Trophoblast cell (in vitro differentiated cells and primary cell): Measurements from ENCODE around the gene CNTN3.

Experiments
- DNase-seq, 2 donors: peaks; one replicate each; pipeline ENCODE4 v3.0.0-alpha.2; 2016
- H2AFZ ChIP-seq: 2 replicates; pipeline ENCODE4 v1.6.1; 2013; ENCODE audit warnings: low read length, moderate library complexity, mild to moderate bottlenecking; ENCODE audit not compliant: insufficient read depth, poor library complexity
- H2AK5ac ChIP-seq: 2 replicates; pipeline ENCODE4 v1.6.1; 2013; ENCODE audit warnings: mild to moderate bottlenecking, low read length
- H2BK120ac ChIP-seq: 2 replicates; pipeline ENCODE4 v1.6.1; 2013; ENCODE audit warnings: low read length, mild to moderate bottlenecking, moderate library complexity; ENCODE audit not compliant: insufficient read depth, poor library complexity
- H2BK12ac ChIP-seq: 2 replicates; pipeline ENCODE4 v1.6.1; 2013; ENCODE audit warnings: mild to moderate bottlenecking, low read length, moderate library complexity
- H2BK5ac ChIP-seq: 2 replicates; pipeline ENCODE4 v1.6.1; 2013; ENCODE audit warnings: low read length, low read depth, moderate library complexity, mild to moderate bottlenecking; ENCODE audit not compliant: poor library complexity
- H3K14ac ChIP-seq: 2 replicates; pipeline ENCODE4 v1.6.1; 2013; ENCODE audit warnings: mild to moderate bottlenecking, low read length
- H3K18ac ChIP-seq: 2 replicates; pipeline ENCODE4 v1.6.1; 2013; ENCODE audit warnings: mild to moderate bottlenecking, low read length
- H3K23ac ChIP-seq: 2 replicates; pipeline ENCODE4 v1.6.1; 2013; ENCODE audit warnings: low read length
- H3K27ac ChIP-seq: 2 replicates; pipeline ENCODE4 v1.5.1; 2013; ENCODE audit warnings: low read depth, mild to moderate bottlenecking, inconsistent platforms, low read length, moderate library complexity
- H3K27me3 ChIP-seq: 2 replicates; pipeline ENCODE4 v1.6.1; 2013; ENCODE audit warnings: inconsistent platforms, mild to moderate bottlenecking, low read length, moderate library complexity; ENCODE audit not compliant: insufficient read depth
- H3K36me3 ChIP-seq, 2 experiments: 1 replicate in 1 of 2; 2 replicates in 1 of 2; pipeline ENCODE4 v1.6.1; 2013; ENCODE audit warnings: low read length in 2 of 2, mild to moderate bottlenecking in 2 of 2, moderate library complexity in 1 of 2; ENCODE audit not compliant: insufficient read depth in 2 of 2, control insufficient read depth in 1 of 2
- H3K4ac ChIP-seq: 2 replicates; pipeline ENCODE4 v1.6.1; 2013; ENCODE audit warnings: low read depth, mild to moderate bottlenecking, low read length, moderate library complexity
- H3K4me1 ChIP-seq, 2 experiments: 1 replicate in 1 of 2; 2 replicates in 1 of 2; pipeline ENCODE4 v1.6.1; 2013; ENCODE audit warnings: low read length in 2 of 2, mild to moderate bottlenecking in 2 of 2, moderate library complexity in 1 of 2; ENCODE audit not compliant: insufficient read depth in 2 of 2, control insufficient read depth in 1 of 2
- H3K4me2 ChIP-seq: 2 replicates; pipeline ENCODE4 v1.6.1; 2013; ENCODE audit warnings: inconsistent platforms, mild to moderate bottlenecking, low read length, moderate library complexity
- H3K4me3 ChIP-seq: 2 replicates; pipeline ENCODE4 v1.5.1; 2013; ENCODE audit warnings: mild to moderate bottlenecking, low read depth, low read length, inconsistent platforms
- H3K79me1 ChIP-seq: one replicate; pipeline ENCODE4 v1.6.1; 2013; ENCODE audit warnings: low read length
- H3K79me2 ChIP-seq: 2 replicates; pipeline ENCODE4 v1.6.1; 2013; ENCODE audit warnings: low read length, mild to moderate bottlenecking; ENCODE audit not compliant: control insufficient read depth, insufficient read depth, poor library complexity
- H3K9ac ChIP-seq: 2 replicates; pipeline ENCODE4 v1.6.1; 2013; ENCODE audit warnings: mild to moderate bottlenecking, low read length
- H3K9me3 ChIP-seq: 2 replicates; pipeline ENCODE4 v1.6.1; 2013; ENCODE audit warnings: low read depth, mild to moderate bottlenecking, control low read depth, inconsistent platforms, low read length; ENCODE audit not compliant: insufficient read depth
- H4K12ac ChIP-seq: 2 replicates; pipeline ENCODE4 v1.6.1; 2013; ENCODE audit warnings: low read depth, mild to moderate bottlenecking, low read length, moderate library complexity
- H4K8ac ChIP-seq: 2 replicates; pipeline ENCODE4 v1.6.1; 2013; ENCODE audit warnings: low read depth, mild to moderate bottlenecking, low read length, moderate library complexity
- H4K91ac ChIP-seq: one replicate; pipeline ENCODE4 v1.6.1; 2013; ENCODE audit warnings: low read depth, mild to moderate bottlenecking, low read length, moderate library complexity
- WGBS: extraction: QIAGEN DNeasy Blood & Tissue Kit; methylation state at CpG from one replicate; pipeline ENCODE4 v1.1.7; 2013; ENCODE audit warnings: missing lambda C conversion rate; ENCODE audit not compliant: insufficient read length, insufficient coverage; ENCODE audit errors: extremely low coverage; 5-methylcytosine and 5-hydroxymethylcytosine counted together

The CNTN3 gene

GRCh38 chr3:74613060-74613459, 1.4 kb downstream of the CNTN3 start:
- H3K9me3 ChIP-seq, result no peaks in the 10 kb centered on the region
- H3K4ac ChIP-seq, result no peak overlapping the region
- H2BK120ac ChIP-seq, result no peak overlapping the region
- WGBS, result no CpG with 5 or more reads among the region's 2 CpGs
- H3K9ac ChIP-seq, result no peak overlapping the region
- H4K12ac ChIP-seq, result no peak overlapping the region
- no peak overlapping the region for H2BK5ac ChIP-seq
- no peak overlapping the region for H2AFZ ChIP-seq
- H4K91ac ChIP-seq, result no peak overlapping the region
- no peak overlapping the region for H3K4me3 ChIP-seq
- H2AK5ac ChIP-seq, result no peak overlapping the region
- H2BK12ac ChIP-seq, result no peak overlapping the region
- H3K79me1 ChIP-seq, result no peaks in the 10 kb centered on the region
- H3K27ac ChIP-seq, result no peak overlapping the region
- H3K23ac ChIP-seq, result no peak overlapping the region
- no peak overlapping the region for H4K8ac ChIP-seq
- H3K4me1 ChIP-seq, result peaks cover 0 to 5% of the 10 kb centered on the region in 2 experiments
- no peak overlapping the region for H3K4me2 ChIP-seq
- no peak overlapping the region for H3K18ac ChIP-seq
- DNase-seq, result peak in 1 of 2 donors; percentile 48
- peaks cover 17% of the 10 kb centered on the region for H3K27me3 ChIP-seq
- H3K36me3 ChIP-seq, result no peaks in the 10 kb centered on the region
- no peaks in the 10 kb centered on the region for H3K79me2 ChIP-seq
- no peak overlapping the region for H3K14ac ChIP-seq

- H3K27ac ChIP-seq, result no peak overlapping the region
- peaks cover 17% of the 10 kb centered on the region for H3K27me3 ChIP-seq
- H2AK5ac ChIP-seq, result no peak overlapping the region
- H4K8ac ChIP-seq, result no peak overlapping the region
- H3K4me3 ChIP-seq, result no peak overlapping the region
- no peak overlapping the region for H3K23ac ChIP-seq
- no peaks in the 10 kb centered on the region for H3K79me2 ChIP-seq
- H3K36me3 ChIP-seq, result no peaks in the 10 kb centered on the region
- WGBS, result no CpG with 5 or more reads among the region's 1 CpG
- no peak overlapping the region for H2BK5ac ChIP-seq
- peak in 1 of 2 donors; percentile 49 for DNase-seq
- H2BK12ac ChIP-seq, result no peak overlapping the region
- no peak overlapping the region for H3K14ac ChIP-seq
- no peak overlapping the region for H3K4me2 ChIP-seq
- no peak overlapping the region for H4K91ac ChIP-seq
- no peaks in the 10 kb centered on the region for H3K79me1 ChIP-seq
- no peak overlapping the region for H2BK120ac ChIP-seq
- no peak overlapping the region for H3K4ac ChIP-seq
- peaks cover 0 to 5% of the 10 kb centered on the region in 2 experiments for H3K4me1 ChIP-seq
- H2AFZ ChIP-seq, result no peak overlapping the region
- no peak overlapping the region for H3K9ac ChIP-seq
- no peak overlapping the region for H4K12ac ChIP-seq
- no peaks in the 10 kb centered on the region for H3K9me3 ChIP-seq
- H3K18ac ChIP-seq, result no peak overlapping the region
These were observed 3.3 kb downstream of the CNTN3 start for GRCh38 chr3:74611206-74611605.

- H3K14ac ChIP-seq, result no peak overlapping the region
- no peak overlapping the region for H3K18ac ChIP-seq
- H3K79me1 ChIP-seq, result no peaks in the 10 kb centered on the region
- H3K36me3 ChIP-seq, result no peaks in the 10 kb centered on the region
- no peak overlapping the region for H3K4me3 ChIP-seq
- H3K4ac ChIP-seq, result no peak overlapping the region
- no peak overlapping the region for H2AFZ ChIP-seq
- H4K91ac ChIP-seq, result no peak overlapping the region
- WGBS, result no CpG with 5 or more reads among the region's 2 CpGs
- H2BK12ac ChIP-seq, result no peak overlapping the region
- H3K9ac ChIP-seq, result no peak overlapping the region
- no peaks in the 10 kb centered on the region for H3K4me1 ChIP-seq
- no peak overlapping the region for H2BK120ac ChIP-seq
- no peaks in the 10 kb centered on the region for H3K27me3 ChIP-seq
- no peak for DNase-seq
- no peak overlapping the region for H2AK5ac ChIP-seq
- H3K9me3 ChIP-seq, result no peaks in the 10 kb centered on the region
- H4K12ac ChIP-seq, result no peak overlapping the region
- no peak overlapping the region for H3K23ac ChIP-seq
- no peaks in the 10 kb centered on the region for H3K79me2 ChIP-seq
- no peak overlapping the region for H4K8ac ChIP-seq
- no peak overlapping the region for H3K4me2 ChIP-seq
- H3K27ac ChIP-seq, result no peak overlapping the region
- no peak overlapping the region for H2BK5ac ChIP-seq
These were observed 6.7 kb downstream of the CNTN3 start for GRCh38 chr3:74607803-74608202.

- Histone ChIP-seq H3K14ac (no peak overlapping the region), H3K27me3 (no peaks in the 10 kb centered on the region), H2BK120ac (no peak overlapping the region), H4K8ac (no peak overlapping the region), H3K23ac (no peak overlapping the region), H3K9me3 (no peaks in the 10 kb centered on the region), H2AFZ (no peak overlapping the region), H3K18ac (no peak overlapping the region), H2BK12ac (no peak overlapping the region), H2AK5ac (no peak overlapping the region), H3K36me3 (no peaks in the 10 kb centered on the region), H3K79me2 (no peaks in the 10 kb centered on the region), H3K27ac (no peak overlapping the region), H3K9ac (no peak overlapping the region), H2BK5ac (no peak overlapping the region), H3K4me3 (no peak overlapping the region), H3K79me1 (no peaks in the 10 kb centered on the region), H4K91ac (no peak overlapping the region), H3K4me1 (no peaks in the 10 kb centered on the region), H4K12ac (no peak overlapping the region), H3K4ac (no peak overlapping the region), H3K4me2 (no peak overlapping the region)
- WGBS, result no CpG with 5 or more reads among the region's 7 CpGs
- DNase-seq, result no peak
These were observed 7.5 kb downstream of the CNTN3 start for GRCh38 chr3:74606996-74607395.
